ENCODE data around the gene IFI27L1. TPM values are rescaled to one million over a fixed set of nuclear protein-coding genes. Genes with fewer than 3 reads are reported as not detected.

Gene IFI27L1
- total RNA-seq, 1 experiment from 2014 or later = 26.0 TPM

- H3K9me2 ChIP-seq (ENCODE audit: insufficient read depth) = no peaks in the 10 kb centered on the region
- peaks cover 50 to 73% of the 10 kb centered on the region in 2 experiments for H3K36me3 ChIP-seq (ENCODE audit: control insufficient read depth in 1 of 2, insufficient read depth in 2 of 2, low read length in 2 of 2)
- ChIA-PET RAD21 (ENCODE audit: low non-redundant PET in 1 of 2, low total read pairs in 2 of 2, uncharacterized antibody in 2 of 2, unreplicated experiment in 2 of 2) (no interaction called here), CTCF (no interaction called here), POLR2A (no interaction called here)
- no peak overlapping the region for H2AFZ ChIP-seq (ENCODE audit: low read depth, low read length, poor library complexity, severe bottlenecking)
- no peak for TF ChIP-seq SIN3A (IDR thresholded peaks at IDR 0.05; ENCODE audit: low read depth)
- TF ChIP-seq POLR2AphosphoS5 (IDR thresholded peaks at IDR 0.05; ENCODE audit: low read depth, low read length) = no peak
- TF ChIP-seq POLR2A (IDR thresholded peaks at IDR 0.05; ENCODE audit: borderline replicate concordance, extremely low read depth, insufficient read depth, insufficient read length) = no peak
- TF ChIP-seq MAX (IDR thresholded peaks at IDR 0.05) = no peak
- TF ChIP-seq TCF7L2 (IDR thresholded peaks at IDR 0.05; ENCODE audit: borderline replicate concordance, extremely low read depth, insufficient read depth, insufficient read length) = no peak
- TF ChIP-seq EZH2phosphoT487 (IDR thresholded peaks at IDR 0.05; ENCODE audit: borderline replicate concordance) = no peak
- no peak for TF ChIP-seq CBX3 (IDR thresholded peaks at IDR 0.05; ENCODE audit: low read depth)
- no peak for TF ChIP-seq EZH2 (IDR thresholded peaks at IDR 0.05)
- no peak for TF ChIP-seq REST (IDR thresholded peaks at IDR 0.05; ENCODE audit: low read depth)
- TF ChIP-seq YY1 (IDR thresholded peaks at IDR 0.05; ENCODE audit: extremely low read depth, insufficient replicate concordance, low read depth, low read length) = no peak
- TF ChIP-seq SRF (IDR thresholded peaks at IDR 0.05; ENCODE audit: low read depth) = no peak
- TF ChIP-seq ELF1 (IDR thresholded peaks at IDR 0.05; ENCODE audit: borderline replicate concordance, low read depth) = no peak
- no peak for TF ChIP-seq JUND (IDR thresholded peaks at IDR 0.05)
- no peak for TF ChIP-seq CTCF (IDR thresholded peaks at IDR 0.05 in 2 of 3, conservative IDR thresholded peaks at IDR 0.05 in 1 of 3; ENCODE audit: borderline replicate concordance in 1 of 3, insufficient read depth in 1 of 3, low read depth in 2 of 3, low read length in 2 of 3)
- no peak for TF ChIP-seq ZNF274 (IDR thresholded peaks at IDR 0.05; ENCODE audit: low read depth, low read length)
- TF ChIP-seq ZFX (IDR thresholded peaks at IDR 0.05) = no peak
- BruUV-seq (replicated peaks) = no TSS peak
- DNase-seq (ENCODE audit: low read depth, low spot score) = no peak
- no peak for ATAC-seq
- no peak overlapping the region for H3K9ac ChIP-seq (ENCODE audit: low read length)
- H3K4me2 ChIP-seq (ENCODE audit: low read length) = no peak overlapping the region
- H3K27me3 ChIP-seq (ENCODE audit: insufficient read depth, low read length) = no peaks in the 10 kb centered on the region
- no peaks in the 10 kb centered on the region for H3K4me1 ChIP-seq (ENCODE audit: control insufficient read depth in 1 of 2, insufficient read depth in 2 of 2, low read length in 2 of 2)
- no peak overlapping the region for H3K27ac ChIP-seq (ENCODE audit: low read depth, low read length)
- H3K9me3 ChIP-seq (ENCODE audit: control insufficient read depth in 1 of 2, insufficient read depth in 1 of 2, low read depth in 1 of 2, low read length in 2 of 2) = no peaks in the 10 kb centered on the region
- intact Hi-C loops (cut with micrococcal nuclease) = no loop called here
- no peaks in the 10 kb centered on the region for H4K20me1 ChIP-seq (ENCODE audit: insufficient read depth)
- peaks cover 19% of the 10 kb centered on the region; the same call in 1 of the 2 replicates for H3K79me2 ChIP-seq (ENCODE audit: insufficient read depth, low read length)
- no peak overlapping the region for H3K4me3 ChIP-seq (replicated peaks in 1 of 2; ENCODE audit: low read depth in 1 of 2, low read length in 2 of 2)
These were observed 26.2 kb upstream of the IFI27L1 start for GRCh38 chr14:94054936-94055335.

Measured in HCT116 (cell line).